Measurements from ENCODE around the gene REM2.

DNA sequence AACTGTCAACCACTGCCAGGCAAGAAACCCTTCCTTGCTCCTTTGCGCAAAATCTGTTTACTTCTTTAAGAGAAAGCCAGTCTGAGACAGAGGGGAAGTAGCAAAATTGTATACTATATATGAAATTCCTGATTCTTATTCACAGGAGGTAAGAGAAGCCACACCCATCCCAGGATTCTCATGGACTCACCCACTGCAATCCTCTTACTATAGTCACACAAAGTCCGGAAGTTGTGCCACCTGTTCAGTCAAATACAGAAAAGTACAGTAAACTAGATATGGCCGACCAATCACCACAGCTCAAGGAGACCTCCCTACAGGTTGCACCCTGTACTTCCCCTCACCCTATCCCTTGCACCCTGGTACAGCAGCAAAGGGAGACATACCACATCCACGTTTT lies 43.3 kb downstream of the REM2 start:
- TF ChIP-seq POLR2A (IDR thresholded peaks at IDR 0.05) = no peak
- TF ChIP-seq, protein P1, sequence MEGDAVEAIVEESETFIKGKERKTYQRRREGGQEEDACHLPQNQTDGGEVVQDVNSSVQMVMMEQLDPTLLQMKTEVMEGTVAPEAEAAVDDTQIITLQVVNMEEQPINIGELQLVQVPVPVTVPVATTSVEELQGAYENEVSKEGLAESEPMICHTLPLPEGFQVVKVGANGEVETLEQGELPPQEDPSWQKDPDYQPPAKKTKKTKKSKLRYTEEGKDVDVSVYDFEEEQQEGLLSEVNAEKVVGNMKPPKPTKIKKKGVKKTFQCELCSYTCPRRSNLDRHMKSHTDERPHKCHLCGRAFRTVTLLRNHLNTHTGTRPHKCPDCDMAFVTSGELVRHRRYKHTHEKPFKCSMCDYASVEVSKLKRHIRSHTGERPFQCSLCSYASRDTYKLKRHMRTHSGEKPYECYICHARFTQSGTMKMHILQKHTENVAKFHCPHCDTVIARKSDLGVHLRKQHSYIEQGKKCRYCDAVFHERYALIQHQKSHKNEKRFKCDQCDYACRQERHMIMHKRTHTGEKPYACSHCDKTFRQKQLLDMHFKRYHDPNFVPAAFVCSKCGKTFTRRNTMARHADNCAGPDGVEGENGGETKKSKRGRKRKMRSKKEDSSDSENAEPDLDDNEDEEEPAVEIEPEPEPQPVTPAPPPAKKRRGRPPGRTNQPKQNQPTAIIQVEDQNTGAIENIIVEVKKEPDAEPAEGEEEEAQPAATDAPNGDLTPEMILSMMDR (IDR thresholded peaks at IDR 0.05) = no peak
